ENCODE data around the gene TRPV3. TPM values are rescaled to one million over a fixed set of nuclear protein-coding genes. Genes with fewer than 3 reads are reported as not detected.

Gene TRPV3
- total RNA-seq, 1 experiment from 2014 or later, result 4.4 TPM

DNA sequence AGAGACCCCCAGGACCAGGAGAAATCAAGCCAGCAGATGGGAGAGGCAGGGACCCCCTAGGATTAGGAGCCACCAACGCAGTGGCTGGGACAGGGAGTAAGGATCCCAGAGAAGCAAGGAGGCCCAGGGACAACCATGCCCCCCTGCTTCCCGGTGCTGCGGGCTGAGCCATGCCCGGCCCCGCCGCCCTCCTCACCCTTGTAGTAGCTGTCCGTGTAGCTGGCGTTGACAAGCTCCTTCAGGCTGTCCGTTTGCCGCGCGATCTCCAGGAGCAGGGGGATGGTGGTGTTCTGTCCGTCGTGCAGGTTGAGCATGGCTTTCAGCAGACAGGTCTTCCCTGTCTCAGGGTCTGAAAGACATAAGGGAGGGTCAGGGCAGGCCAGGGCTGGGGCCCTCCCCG lies 33.2 kb upstream of the TRPV3 start:
- Mint-ChIP-seq H3K27me3 (ENCODE audit: insufficient read depth, unreplicated experiment) (no peaks in the 10 kb centered on the region), H3K4me1 (ENCODE audit: insufficient read depth, unreplicated experiment) (peaks cover 6% of the 10 kb centered on the region), H3K4me3 (ENCODE audit: unreplicated experiment) (no peak overlapping the region), H3K36me3 (ENCODE audit: insufficient read depth, unreplicated experiment) (peaks cover 5% of the 10 kb centered on the region), H3K9me3 (ENCODE audit: unreplicated experiment) (no peaks in the 10 kb centered on the region), H3K27ac (ENCODE audit: low read depth, unreplicated experiment) (no peak overlapping the region)
- BruUV-seq (replicated peaks), result no TSS peak
- POLR2A ChIA-PET, result interaction anchor here (0.6 to 1.5 kb wide), 2 partner anchors 16 to 414 kb away, joined by 3 read pairs; no protein-coding TSS in a partner anchor
- CTCF ChIA-PET, result no interaction called here
- TF ChIP-seq, protein P1, sequence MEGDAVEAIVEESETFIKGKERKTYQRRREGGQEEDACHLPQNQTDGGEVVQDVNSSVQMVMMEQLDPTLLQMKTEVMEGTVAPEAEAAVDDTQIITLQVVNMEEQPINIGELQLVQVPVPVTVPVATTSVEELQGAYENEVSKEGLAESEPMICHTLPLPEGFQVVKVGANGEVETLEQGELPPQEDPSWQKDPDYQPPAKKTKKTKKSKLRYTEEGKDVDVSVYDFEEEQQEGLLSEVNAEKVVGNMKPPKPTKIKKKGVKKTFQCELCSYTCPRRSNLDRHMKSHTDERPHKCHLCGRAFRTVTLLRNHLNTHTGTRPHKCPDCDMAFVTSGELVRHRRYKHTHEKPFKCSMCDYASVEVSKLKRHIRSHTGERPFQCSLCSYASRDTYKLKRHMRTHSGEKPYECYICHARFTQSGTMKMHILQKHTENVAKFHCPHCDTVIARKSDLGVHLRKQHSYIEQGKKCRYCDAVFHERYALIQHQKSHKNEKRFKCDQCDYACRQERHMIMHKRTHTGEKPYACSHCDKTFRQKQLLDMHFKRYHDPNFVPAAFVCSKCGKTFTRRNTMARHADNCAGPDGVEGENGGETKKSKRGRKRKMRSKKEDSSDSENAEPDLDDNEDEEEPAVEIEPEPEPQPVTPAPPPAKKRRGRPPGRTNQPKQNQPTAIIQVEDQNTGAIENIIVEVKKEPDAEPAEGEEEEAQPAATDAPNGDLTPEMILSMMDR (IDR thresholded peaks at IDR 0.05; ENCODE audit: unreplicated experiment), result no peak
- intact Hi-C loops (cut with micrococcal nuclease), result no loop called here
- no peak for DNase-seq (ENCODE audit: unreplicated experiment)

DNA sequence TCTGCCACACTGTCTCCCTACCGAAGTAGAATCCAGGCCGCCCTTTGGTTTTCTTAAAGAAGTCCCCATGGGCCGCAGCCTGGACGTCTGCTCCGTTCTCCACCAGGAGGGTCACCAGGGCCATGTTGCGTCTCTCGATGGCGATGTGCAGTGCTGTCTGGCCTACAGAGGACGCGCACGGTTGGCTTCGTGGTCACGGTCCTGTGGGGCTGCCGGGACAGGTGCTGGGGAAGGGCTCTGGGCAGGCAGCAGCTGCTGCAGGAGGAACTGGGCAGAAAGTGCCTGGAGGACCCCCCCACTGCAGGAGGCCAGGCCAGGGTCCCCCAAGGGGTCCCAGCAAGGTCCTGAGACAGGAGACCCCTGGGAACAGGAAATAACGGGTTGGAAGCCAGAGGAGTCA lies 32.6 kb upstream of the TRPV3 start:
- TF ChIP-seq, protein P1 (IDR thresholded peaks at IDR 0.05; ENCODE audit: unreplicated experiment), result no peak
- Mint-ChIP-seq H3K27ac (ENCODE audit: low read depth, unreplicated experiment) (no peak overlapping the region), H3K27me3 (ENCODE audit: insufficient read depth, unreplicated experiment) (no peaks in the 10 kb centered on the region), H3K36me3 (ENCODE audit: insufficient read depth, unreplicated experiment) (peaks cover 5% of the 10 kb centered on the region), H3K9me3 (ENCODE audit: unreplicated experiment) (no peaks in the 10 kb centered on the region), H3K4me1 (ENCODE audit: insufficient read depth, unreplicated experiment) (peaks cover 6% of the 10 kb centered on the region), H3K4me3 (ENCODE audit: unreplicated experiment) (no peak overlapping the region)
- DNase-seq (ENCODE audit: unreplicated experiment), result no peak
- BruUV-seq (replicated peaks), result no TSS peak
- intact Hi-C loops (cut with micrococcal nuclease), result no loop called here
- ChIA-PET CTCF (no interaction called here), POLR2A (interaction anchor here (0.6 to 1.5 kb wide), 2 partner anchors 15 to 414 kb away, joined by 3 read pairs; no protein-coding TSS in a partner anchor)

DNA sequence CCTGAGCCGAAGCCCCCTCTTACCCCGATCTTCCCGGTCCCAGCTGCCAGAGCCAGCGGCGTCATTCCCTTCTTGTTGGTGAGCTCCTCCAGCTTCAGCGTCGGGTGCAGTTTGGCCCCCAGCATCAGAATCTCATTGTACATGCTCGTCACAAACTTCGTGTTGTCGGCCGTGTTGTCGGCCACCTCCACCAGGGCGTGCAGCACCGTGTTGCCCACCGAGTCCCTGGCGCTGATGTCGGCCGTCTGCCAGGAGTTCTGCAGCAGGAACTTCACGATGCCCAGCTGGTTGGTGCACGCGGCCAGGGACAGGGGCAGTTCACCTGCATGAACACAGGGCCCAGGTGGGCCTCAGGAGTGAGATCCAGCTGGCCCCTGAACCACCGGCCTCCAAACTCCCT lies 32.2 kb upstream of the TRPV3 start:
- DNase-seq (ENCODE audit: unreplicated experiment), result no peak
- intact Hi-C loops (cut with micrococcal nuclease), result no loop called here
- H3K4me3 Mint-ChIP-seq (ENCODE audit: unreplicated experiment), result no peak overlapping the region

DNA sequence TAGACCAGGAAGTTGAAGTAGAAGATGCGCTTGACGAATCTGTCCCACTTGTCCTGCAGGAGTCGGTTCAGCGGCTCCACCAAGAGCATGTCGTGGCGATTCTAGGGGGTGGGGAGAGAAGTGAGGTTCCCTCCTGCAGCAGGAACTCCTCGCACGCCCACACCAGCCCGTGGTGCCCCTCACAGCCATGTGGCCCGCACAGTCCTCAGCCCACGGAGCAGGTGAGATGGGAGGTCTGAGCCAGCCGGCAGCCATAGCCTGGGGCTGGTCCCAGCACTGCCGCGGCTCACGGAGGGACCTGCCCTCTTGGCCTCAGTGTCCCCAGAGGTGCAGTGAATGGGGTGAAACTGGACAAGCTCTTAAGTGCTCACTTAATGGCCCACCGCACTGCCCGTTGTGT lies 28.2 kb upstream of the TRPV3 start:
- ChIA-PET POLR2A (no interaction called here), CTCF (no interaction called here)
- TF ChIP-seq, protein P1 (IDR thresholded peaks at IDR 0.05; ENCODE audit: unreplicated experiment), result no peak
- Mint-ChIP-seq H3K9me3 (ENCODE audit: unreplicated experiment) (no peaks in the 10 kb centered on the region), H3K36me3 (ENCODE audit: insufficient read depth, unreplicated experiment) (peaks cover 13% of the 10 kb centered on the region), H3K4me1 (ENCODE audit: insufficient read depth, unreplicated experiment) (peaks cover 6% of the 10 kb centered on the region), H3K4me3 (ENCODE audit: unreplicated experiment) (no peak overlapping the region), H3K27me3 (ENCODE audit: insufficient read depth, unreplicated experiment) (no peaks in the 10 kb centered on the region), H3K27ac (ENCODE audit: low read depth, unreplicated experiment) (no peak overlapping the region)
- BruUV-seq (replicated peaks), result no TSS peak
- intact Hi-C loops (cut with micrococcal nuclease), result no loop called here
- no peak for DNase-seq (ENCODE audit: unreplicated experiment)

More for the DNA sequence above, 32.2 kb upstream of the TRPV3 start:
- Mint-ChIP-seq H3K36me3 (ENCODE audit: insufficient read depth, unreplicated experiment) (peaks cover 5% of the 10 kb centered on the region), H3K27me3 (ENCODE audit: insufficient read depth, unreplicated experiment) (no peaks in the 10 kb centered on the region), H3K9me3 (ENCODE audit: unreplicated experiment) (no peaks in the 10 kb centered on the region), H3K27ac (ENCODE audit: low read depth, unreplicated experiment) (no peak overlapping the region), H3K4me1 (ENCODE audit: insufficient read depth, unreplicated experiment) (peaks cover 6% of the 10 kb centered on the region)
- no TSS peak for BruUV-seq (replicated peaks)
- ChIA-PET POLR2A (interaction anchor here (1.5 kb wide), 1 partner anchor 15 kb away, joined by 3 read pairs; no protein-coding TSS in a partner anchor), CTCF (no interaction called here)
- TF ChIP-seq, protein P1 (IDR thresholded peaks at IDR 0.05; ENCODE audit: unreplicated experiment), result no peak
